HG02885 (cell line): ENCODE measurements around the gene MBD3L5.
"Not testable (repeated sequence)": the region's sequence is repeated elsewhere in the genome, so short reads cannot be mapped to it uniquely, and the experiment has no call there.

Experiments
- ATAC-seq: cut with Tn5 transposase; IDR thresholded peaks from one replicate; pipeline ENCODE4 v1.9.1; 2021; ENCODE audit warnings: mild to moderate bottlenecking; ENCODE audit not compliant: unreplicated experiment, poor library complexity

Gene MBD3L5

DNA sequence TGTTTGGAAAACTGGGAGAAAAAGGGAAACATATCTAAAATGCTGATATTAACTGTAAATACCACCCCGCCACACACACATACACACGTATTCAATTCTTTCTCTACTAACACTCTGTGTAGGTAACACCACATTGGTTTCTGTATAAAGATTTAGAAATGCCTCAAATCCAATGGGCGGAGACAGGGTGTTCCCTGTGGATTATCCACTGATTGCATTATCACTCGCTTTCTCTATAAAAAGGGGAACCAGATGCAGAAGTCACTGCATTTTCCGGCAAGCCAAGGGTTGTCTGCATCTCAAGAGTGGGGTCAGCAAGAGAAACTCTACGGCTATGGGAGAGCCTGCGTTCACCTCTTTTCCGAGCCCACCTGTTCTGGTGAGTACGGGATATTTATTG, at the start of gene MBD3L5:
Gene MBD3L5, plus strand, starts transcription at position 301 of the 400 bp plus-strand sequence. Its CDS starts 34 bp downstream, at position 335.
- not testable (repeated sequence) for ATAC-seq

- no peak for ATAC-seq
These were observed 46.9 kb upstream of the MBD3L5 start for GRCh38 chr19:6983448-6983847.

GRCh38 chr19:6987850-6988249, 42.5 kb upstream of the MBD3L5 start:
- no peak for ATAC-seq

GRCh38 chr19:6988257-6988656, 42.1 kb upstream of the MBD3L5 start:
- no peak for ATAC-seq

GRCh38 chr19:6995054-6995453, 35.3 kb upstream of the MBD3L5 start:
- ATAC-seq, result no peak

GRCh38 chr19:6996810-6997209, 33.6 kb upstream of the MBD3L5 start:
- ATAC-seq, result no peak

DNA sequence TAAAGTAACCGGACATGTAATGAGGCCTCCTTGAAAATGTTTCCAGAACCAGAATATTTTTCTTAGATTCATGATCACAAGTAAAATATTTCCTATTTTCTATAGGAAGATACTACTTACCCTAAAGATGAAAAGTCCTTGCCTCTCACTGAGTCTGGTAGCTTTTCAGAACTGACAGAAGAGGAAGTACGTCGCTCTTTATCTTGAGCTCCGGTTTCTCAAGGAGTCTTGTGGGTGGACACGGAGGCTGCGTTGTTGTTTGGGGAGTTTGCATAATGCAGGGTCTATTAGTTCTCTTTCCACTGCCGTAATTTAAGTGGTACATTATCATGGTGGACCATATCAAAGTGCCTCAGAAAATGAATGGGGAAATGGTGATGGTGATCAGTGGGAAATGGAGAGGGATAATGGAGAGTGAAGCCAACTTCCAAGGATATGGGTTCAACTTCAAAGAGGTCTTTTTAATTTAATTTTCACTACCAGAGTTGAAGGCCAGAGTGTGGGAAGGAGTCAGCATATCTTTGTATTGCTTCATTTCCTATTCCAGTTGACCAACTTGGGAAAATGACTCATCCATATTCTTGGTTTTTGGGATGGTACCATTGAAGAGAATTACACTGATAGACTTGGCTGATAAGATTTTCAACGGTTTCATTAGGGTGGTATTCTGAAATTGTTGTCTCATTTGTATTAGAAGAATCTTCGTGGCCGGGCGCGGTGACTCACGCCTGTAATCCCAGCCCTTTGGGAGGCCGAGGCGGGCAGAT, 32.5 kb upstream of the MBD3L5 start:
- no peak for ATAC-seq

GRCh38 chr19:6999933-7000332, 30.4 kb upstream of the MBD3L5 start:
- ATAC-seq, result no peak

- ATAC-seq, result no peak
These were observed 30.0 kb upstream of the MBD3L5 start for GRCh38 chr19:7000333-7000732.

DNA sequence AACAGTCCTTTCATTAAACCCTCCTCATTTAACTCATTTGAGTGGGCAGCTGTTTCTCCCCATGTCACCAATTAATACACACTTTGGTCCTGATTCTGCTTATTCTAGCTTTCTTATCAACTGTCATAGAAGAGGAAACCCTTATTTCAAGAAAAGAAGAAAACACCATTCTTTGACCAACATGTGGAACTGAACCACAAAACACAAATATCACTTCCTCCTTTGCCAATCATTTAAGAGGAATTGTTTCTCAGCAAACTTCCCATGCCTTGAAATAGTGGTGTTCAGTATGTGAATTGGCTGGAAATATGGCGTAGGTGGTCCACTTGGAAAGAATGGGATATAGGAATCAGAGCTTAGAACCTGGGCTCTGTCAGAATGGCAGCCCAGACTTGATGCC, 29.6 kb upstream of the MBD3L5 start:
- no peak for ATAC-seq

GRCh38 chr19:7004313-7004931, 26.0 kb upstream of the MBD3L5 start:
- no peak for ATAC-seq

GRCh38 chr19:7006135-7006704, 24.2 kb upstream of the MBD3L5 start:
- no peak for ATAC-seq

GRCh38 chr19:7007859-7008258, 22.5 kb upstream of the MBD3L5 start:
- no peak for ATAC-seq

DNA sequence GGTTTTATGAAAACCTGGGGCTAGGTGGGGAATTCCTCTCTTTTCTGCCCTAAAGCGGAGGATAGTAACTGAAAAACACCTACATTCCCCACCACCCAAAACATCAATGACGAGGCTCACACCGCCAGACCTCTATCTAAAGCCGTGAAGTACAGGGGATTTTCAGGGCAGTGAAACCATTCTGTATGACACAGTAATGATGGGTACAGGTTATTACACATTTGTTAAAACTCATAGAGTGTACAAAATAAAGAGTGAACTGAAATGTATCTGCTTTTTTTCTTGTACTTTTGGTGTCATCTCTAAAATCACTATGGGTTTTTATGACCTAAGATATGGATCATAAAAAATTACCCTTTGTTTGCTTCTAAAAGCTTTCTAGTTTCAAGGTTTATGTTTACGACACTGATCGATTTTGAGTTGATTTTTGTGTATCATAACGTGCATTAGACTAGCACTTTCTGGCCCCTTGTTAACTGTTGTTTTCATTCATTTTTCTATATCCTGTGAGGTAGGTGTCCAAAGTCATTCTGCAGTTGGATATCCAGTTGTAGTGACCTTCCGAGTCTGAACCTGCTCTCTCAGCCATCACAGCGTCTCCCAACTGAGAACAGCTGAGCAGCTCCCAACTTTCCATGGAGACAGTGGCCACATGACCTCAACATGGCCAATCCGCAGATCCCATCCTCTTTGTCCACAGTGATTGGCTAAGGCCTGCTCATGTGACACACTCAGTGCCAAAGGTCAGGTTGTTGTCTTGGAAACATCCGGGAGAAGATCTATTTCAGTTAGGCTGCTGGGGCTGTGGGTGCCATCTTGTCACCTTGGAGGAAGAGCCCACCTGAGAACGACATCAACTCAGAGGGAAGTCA, 19.4 kb upstream of the MBD3L5 start:
- ATAC-seq, result no peak

- ATAC-seq, result no peak
These were observed 16.7 kb upstream of the MBD3L5 start for GRCh38 chr19:7013678-7014077.

DNA sequence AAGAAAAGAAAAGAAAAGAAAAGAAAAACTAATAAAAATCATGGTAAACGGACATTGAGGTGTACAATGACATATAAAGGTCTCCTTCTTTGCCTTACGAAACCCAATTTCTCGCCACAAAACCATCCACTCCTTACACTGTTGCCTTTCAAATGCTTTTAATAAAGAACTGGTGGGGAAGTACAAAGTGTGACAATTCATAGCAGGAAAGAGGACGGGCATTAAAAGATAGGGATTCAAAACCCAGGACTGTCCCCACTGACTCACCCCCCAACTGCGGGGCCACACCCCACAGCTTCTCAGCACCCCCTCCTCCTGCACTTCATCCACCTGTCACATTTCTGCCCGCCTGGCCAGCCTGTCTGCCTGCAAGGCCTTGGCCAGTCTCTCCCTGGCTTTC, 11.6 kb upstream of the MBD3L5 start:
- no peak for ATAC-seq

DNA sequence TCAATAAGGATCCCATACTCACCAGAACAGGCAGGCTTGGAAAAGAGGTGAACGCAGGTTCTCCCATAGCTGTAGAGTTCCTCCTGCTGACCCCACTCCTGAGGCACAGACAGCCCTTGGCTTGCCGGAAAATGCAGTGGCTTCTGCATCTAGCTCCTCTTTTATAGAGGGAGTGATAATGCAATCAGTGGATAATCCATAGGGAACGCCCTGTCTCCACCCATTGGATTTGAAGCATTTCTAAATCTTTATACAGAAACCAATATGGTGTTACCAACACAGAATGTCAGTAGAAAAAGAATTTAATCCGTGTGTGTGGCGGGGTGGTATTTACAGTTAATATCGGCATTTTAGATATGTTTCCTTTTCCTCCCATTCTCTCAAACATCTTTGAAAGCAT, 9.0 kb upstream of the MBD3L5 start, which contains the start of gene MBD3L2B:
Gene MBD3L2B, minus strand, starts transcription at position 101 of the 400 bp plus-strand sequence. Its CDS starts 34 bp downstream, at position 67.
- ATAC-seq, result not testable (repeated sequence)

GRCh38 chr19:7028790-7029189, 1.6 kb upstream of the MBD3L5 start:
- not testable (repeated sequence) for ATAC-seq

DNA sequence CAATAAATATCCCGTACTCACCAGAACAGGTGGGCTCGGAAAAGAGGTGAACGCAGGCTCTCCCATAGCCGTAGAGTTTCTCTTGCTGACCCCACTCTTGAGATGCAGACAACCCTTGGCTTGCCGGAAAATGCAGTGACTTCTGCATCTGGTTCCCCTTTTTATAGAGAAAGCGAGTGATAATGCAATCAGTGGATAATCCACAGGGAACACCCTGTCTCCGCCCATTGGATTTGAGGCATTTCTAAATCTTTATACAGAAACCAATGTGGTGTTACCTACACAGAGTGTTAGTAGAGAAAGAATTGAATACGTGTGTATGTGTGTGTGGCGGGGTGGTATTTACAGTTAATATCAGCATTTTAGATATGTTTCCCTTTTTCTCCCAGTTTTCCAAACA, 9.7 kb downstream of the MBD3L5 start, which contains the start of gene MBD3L4:
Gene MBD3L4, minus strand, starts transcription at position 101 of the 400 bp plus-strand sequence. Its CDS starts 35 bp downstream, at position 66.
- ATAC-seq, result not testable (repeated sequence)

DNA sequence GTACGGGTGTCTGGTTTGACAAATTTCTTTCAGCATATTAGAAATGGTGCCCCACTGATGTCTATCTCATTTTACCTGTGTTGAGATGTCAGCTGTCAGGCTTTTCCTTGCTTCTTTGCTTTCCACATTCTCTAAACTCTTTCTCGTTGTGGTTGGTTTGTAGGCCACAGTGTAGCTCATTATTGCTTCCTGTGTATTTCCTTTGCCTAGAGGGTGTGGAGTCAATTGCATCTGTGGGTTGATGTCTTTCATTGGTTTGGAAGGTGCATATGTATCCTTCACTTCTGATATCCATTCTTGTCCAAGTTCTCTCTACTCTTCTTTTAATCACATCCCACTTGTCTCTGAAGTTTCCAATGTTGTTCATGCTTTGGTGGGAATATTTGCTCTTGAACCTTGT, 11.2 kb downstream of the MBD3L5 start:
- not testable (repeated sequence) for ATAC-seq
